Activated CD4-positive, alpha-beta T cell treated with anti-CD3 and anti-CD28 coated beads for 24 hours (primary cell): ENCODE data around the gene DEFB118.
"Not testable (repeated sequence)": the region's sequence is repeated elsewhere in the genome, so short reads cannot be mapped to it uniquely, and the experiment has no call there.

Experiments used
- DNase-seq, 2 donors: peaks; one replicate each; pipeline ENCODE4 v3.0.0-alpha.2; 2020; ENCODE audit warnings: low read depth in 2 of 2

The DEFB118 gene

GRCh38 chr20:31368301-31368700 lies at the start of gene DEFB118:
Gene DEFB118, plus strand, starts transcription at chr20:31368601. Its CDS starts 50 bp downstream, at chr20:31368651.
- no peak for DNase-seq

- no peak for DNase-seq
These were observed 45.9 kb upstream of the DEFB118 start for GRCh38 chr20:31322504-31322903.

- DNase-seq, result no peak
These were observed 37.5 kb upstream of the DEFB118 start for GRCh38 chr20:31330893-31331292.

- no peak for DNase-seq
These were observed 26.9 kb upstream of the DEFB118 start for GRCh38 chr20:31341470-31341869.

GRCh38 chr20:31355981-31356380 lies 12.4 kb upstream of the DEFB118 start:
- DNase-seq, result no peak

GRCh38 chr20:31363295-31363694 lies 5.1 kb upstream of the DEFB118 start:
- no peak for DNase-seq

- DNase-seq, result not testable (repeated sequence)
These were observed 4.1 kb upstream of the DEFB118 start for GRCh38 chr20:31364272-31364671.

- no peak for DNase-seq
These were observed 5.9 kb downstream of the DEFB118 start for GRCh38 chr20:31374346-31374745.

- no peak for DNase-seq
These were observed 22.1 kb downstream of the DEFB118 start, which contains the start of gene DEFB119 for GRCh38 chr20:31390490-31390889. Gene DEFB119, minus strand, starts transcription at chr20:31390590. Its CDS starts 107 bp downstream, at chr20:31390483.

- no peak for DNase-seq
These were observed 24.4 kb downstream of the DEFB118 start for GRCh38 chr20:31392836-31393235.

- DNase-seq, result no peak
These were observed 26.5 kb downstream of the DEFB118 start for GRCh38 chr20:31394900-31395299.

- no peak for DNase-seq
These were observed 35.5 kb downstream of the DEFB118 start for GRCh38 chr20:31403886-31404285.

GRCh38 chr20:31406115-31406514 lies 37.7 kb downstream of the DEFB118 start, which contains the start of gene DEFB121:
Gene DEFB121, minus strand, starts transcription at chr20:31406215. Its CDS starts 63 bp downstream, at chr20:31406152.
- DNase-seq, result no peak

- DNase-seq, result no peak
These were observed 41.6 kb downstream of the DEFB118 start for GRCh38 chr20:31410011-31410410.

- DNase-seq, result no peak
These were observed 46.0 kb downstream of the DEFB118 start for GRCh38 chr20:31414381-31414780.

GRCh38 chr20:31415653-31416052 lies 47.3 kb downstream of the DEFB118 start:
- DNase-seq, result no peak

GRCh38 chr20:31418307-31418706 lies 49.9 kb downstream of the DEFB118 start:
- no peak for DNase-seq
